Liver (tissue), 9 donors: Measurements from ENCODE around the gene ANKRD6. TPM values are rescaled to one million over a fixed set of nuclear protein-coding genes. Genes with fewer than 3 reads are reported as not detected.

Experiments
- DNase-seq: peaks from one replicate; pipeline ENCODE4 v3.0.0-alpha.2; 2017; ENCODE audit warnings: low spot score
- H3K27ac ChIP-seq, 2 donors: one replicate each; pipeline ENCODE4 v1.7.0; 2013; ENCODE audit warnings: inconsistent platforms in 2 of 2, low read length in 2 of 2, control low read depth in 1 of 2, low read depth in 1 of 2, mild to moderate bottlenecking in 1 of 2
- H3K27me3 ChIP-seq, 4 donors: one replicate each; pipeline versions ENCODE4 v1.6.1 to v1.7.0; 2013; ENCODE audit warnings: low read length in 3 of 4, inconsistent platforms in 1 of 4, mild to moderate bottlenecking in 1 of 4, moderate library complexity in 1 of 4; ENCODE audit not compliant: control insufficient read depth in 4 of 4, insufficient read depth in 4 of 4
- H3K36me3 ChIP-seq, 4 donors: one replicate each; pipeline versions ENCODE4 v1.6.1 to v1.7.0; 2013; ENCODE audit warnings: low read length in 3 of 4, mild to moderate bottlenecking in 3 of 4, low read depth in 1 of 4, moderate library complexity in 1 of 4; ENCODE audit not compliant: control insufficient read depth in 4 of 4, insufficient read depth in 3 of 4
- H3K4me1 ChIP-seq, 4 donors: one replicate each; pipeline versions ENCODE4 v1.6.1 to v1.7.0; 2013; ENCODE audit warnings: low read length in 3 of 4, mild to moderate bottlenecking in 3 of 4, moderate library complexity in 1 of 4; ENCODE audit not compliant: control insufficient read depth in 4 of 4, insufficient read depth in 4 of 4
- H3K4me3 ChIP-seq, 3 donors: one replicate each; pipeline versions ENCODE4 v1.6.1 to v1.7.0; 2013; ENCODE audit warnings: low read length in 3 of 3, control low read depth in 1 of 3, low read depth in 1 of 3, mild to moderate bottlenecking in 1 of 3
- H3K9ac ChIP-seq, 2 donors: one replicate each; pipeline ENCODE4 v1.7.0; 2013; ENCODE audit warnings: low read length in 2 of 2, mild to moderate bottlenecking in 2 of 2, moderate library complexity in 2 of 2, control low read depth in 1 of 2, low read depth in 1 of 2
- H3K9me3 ChIP-seq, 4 donors: one replicate each; pipeline versions ENCODE4 v1.6.1 to v1.7.0; 2013; ENCODE audit warnings: low read length in 3 of 4; ENCODE audit not compliant: control insufficient read depth in 4 of 4
- EGR1 ChIP-seq, 2 donors: IDR thresholded peaks; 2 replicates each; pipeline ENCODE4 v1.6.1; 2016 to 2018; ENCODE audit warnings: antibody characterized with exemption in 2 of 2, low read depth in 2 of 2
- FOXA1 ChIP-seq: IDR thresholded peaks from 2 replicates; pipeline ENCODE4 v1.6.1; 2016; ENCODE audit warnings: antibody characterized with exemption
- FOXA2 ChIP-seq: IDR thresholded peaks from 2 replicates; pipeline ENCODE4 v1.6.1; 2016; ENCODE audit warnings: antibody characterized with exemption
- GABPA ChIP-seq, 2 donors: IDR thresholded peaks in 1 of 2; conservative IDR thresholded peaks in 1 of 2; 2 replicates each; pipeline ENCODE4 v1.6.1; 2016; ENCODE audit warnings: antibody characterized with exemption in 2 of 2, mild to moderate bottlenecking in 1 of 2, moderate library complexity in 1 of 2
- HNF4A ChIP-seq, 2 donors: conservative IDR thresholded peaks; 2 replicates each; pipeline ENCODE4 v1.6.1; 2016; ENCODE audit warnings: antibody characterized with exemption in 2 of 2, mild to moderate bottlenecking in 2 of 2
- HNF4G ChIP-seq: IDR thresholded peaks from 2 replicates; pipeline ENCODE4 v1.6.1; 2016; ENCODE audit warnings: antibody characterized with exemption
- JUND ChIP-seq, 2 donors: IDR thresholded peaks; 2 replicates each; pipeline ENCODE4 v1.6.1; 2016; ENCODE audit warnings: antibody characterized with exemption in 2 of 2
- RXRA ChIP-seq, 2 donors: IDR thresholded peaks; 2 replicates each; pipeline ENCODE4 v1.6.1; 2017 to 2018; ENCODE audit warnings: antibody characterized with exemption in 2 of 2, mild to moderate bottlenecking in 1 of 2
- SP1 ChIP-seq: IDR thresholded peaks from 2 replicates; pipeline ENCODE4 v1.6.1; 2018; ENCODE audit warnings: antibody characterized with exemption, mild to moderate bottlenecking
- TAF1 ChIP-seq: conservative IDR thresholded peaks from 2 replicates; pipeline ENCODE4 v1.6.1; 2016; ENCODE audit warnings: antibody characterized with exemption, mild to moderate bottlenecking
- YY1 ChIP-seq: IDR thresholded peaks from 2 replicates; pipeline ENCODE4 v1.6.1; 2016; ENCODE audit warnings: antibody characterized with exemption, mild to moderate bottlenecking
- WGBS: extraction: QIAGEN DNeasy Blood & Tissue Kit; methylation state at CpG from one replicate; pipeline ENCODE4 v1.1.7; 2013; 5-methylcytosine and 5-hydroxymethylcytosine counted together
- polyA plus RNA-seq, 2 donors: library from polyadenylated mRNA; stranded (reverse) in 1 of 2; unstranded in 1 of 2; fragments of 200-250 nt in 1 of 2; fragments of >200 nt in 1 of 2; fragmentation: Nextera tagmentation in 1 of 2; extraction: Ambion mirVana in 1 of 2; gene quantifications; one replicate each; pipeline versions ENCODE4 v1.2.1 to v1.2.3, GENCODE V29; 2013 to 2015
- total RNA-seq, 2 donors: library from RNA; depleted of rRNA; stranded (reverse); fragments of >200 nt; gene quantifications; one replicate each; pipeline ENCODE4 v1.2.3, GENCODE V29; 2014
- TF ChIP-seq, protein P1 (sequence below): IDR thresholded peaks from 2 replicates; pipeline ENCODE4 v1.6.1; 2016; ENCODE audit warnings: antibody characterized with exemption
- TF ChIP-seq, protein P2 (sequence below): fragments of 150-350 bp; IDR thresholded peaks from 2 replicates; pipeline ENCODE4 v1.5.1; 2017; ENCODE audit warnings: improper control_type of control experiment, low read depth, low read length; ENCODE audit not compliant: missing input control
- TF ChIP-seq, protein P3 (sequence below): IDR thresholded peaks from 2 replicates; pipeline ENCODE4 v1.6.1; 2016; ENCODE audit warnings: antibody characterized with exemption
- TF ChIP-seq, protein P4 (sequence below): IDR thresholded peaks from 2 replicates; pipeline ENCODE4 v1.6.1; 2016; ENCODE audit warnings: antibody characterized with exemption, mild to moderate bottlenecking
- donor health status: healthy.
- donor health status: healthy.
- donor health status: healthy.
- donor health status: healthy.
- donor health status: healthy.

Gene ANKRD6
- total and polyA plus RNA-seq, 4 donors, result 2.9 to 9.2 (median 3.8) TPM

DNA sequence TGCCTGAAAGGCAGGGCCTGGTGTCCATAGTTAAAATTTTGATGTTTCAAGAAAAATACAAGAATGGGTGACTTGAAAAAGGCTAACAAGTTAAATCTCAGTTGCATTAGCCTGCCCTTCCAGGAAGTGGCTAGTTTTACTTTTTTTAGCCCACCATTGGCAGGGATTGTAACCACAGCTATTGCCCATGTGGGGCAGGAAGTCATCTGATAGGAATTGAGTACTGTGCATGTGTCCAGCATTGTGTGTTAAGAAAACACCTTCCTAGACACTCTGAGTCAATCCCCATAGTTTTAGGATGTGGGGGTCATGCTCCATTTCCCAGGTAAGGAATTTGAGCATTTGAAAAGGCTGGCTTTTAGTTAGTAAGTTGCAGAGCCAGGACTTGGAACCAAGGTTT, 178.7 kb downstream of the ANKRD6 start:
- H3K4me3 ChIP-seq, result no peak overlapping the region
- H3K27me3 ChIP-seq, result no peaks in the 10 kb centered on the region
- no peak overlapping the region for H3K27ac ChIP-seq
- H3K9me3 ChIP-seq, result no peaks in the 10 kb centered on the region
- no peak overlapping the region for H3K9ac ChIP-seq
- no peaks in the 10 kb centered on the region for H3K4me1 ChIP-seq
- no peak for DNase-seq
- peaks cover 0 to 4% (median 0%) of the 10 kb centered on the region in 4 donors for H3K36me3 ChIP-seq
- TF ChIP-seq, protein P1, sequence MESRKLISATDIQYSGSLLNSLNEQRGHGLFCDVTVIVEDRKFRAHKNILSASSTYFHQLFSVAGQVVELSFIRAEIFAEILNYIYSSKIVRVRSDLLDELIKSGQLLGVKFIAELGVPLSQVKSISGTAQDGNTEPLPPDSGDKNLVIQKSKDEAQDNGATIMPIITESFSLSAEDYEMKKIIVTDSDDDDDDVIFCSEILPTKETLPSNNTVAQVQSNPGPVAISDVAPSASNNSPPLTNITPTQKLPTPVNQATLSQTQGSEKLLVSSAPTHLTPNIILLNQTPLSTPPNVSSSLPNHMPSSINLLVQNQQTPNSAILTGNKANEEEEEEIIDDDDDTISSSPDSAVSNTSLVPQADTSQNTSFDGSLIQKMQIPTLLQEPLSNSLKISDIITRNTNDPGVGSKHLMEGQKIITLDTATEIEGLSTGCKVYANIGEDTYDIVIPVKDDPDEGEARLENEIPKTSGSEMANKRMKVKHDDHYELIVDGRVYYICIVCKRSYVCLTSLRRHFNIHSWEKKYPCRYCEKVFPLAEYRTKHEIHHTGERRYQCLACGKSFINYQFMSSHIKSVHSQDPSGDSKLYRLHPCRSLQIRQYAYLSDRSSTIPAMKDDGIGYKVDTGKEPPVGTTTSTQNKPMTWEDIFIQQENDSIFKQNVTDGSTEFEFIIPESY, result no peak
- TF ChIP-seq HNF4G, result no peak
- TF ChIP-seq, protein P2, sequence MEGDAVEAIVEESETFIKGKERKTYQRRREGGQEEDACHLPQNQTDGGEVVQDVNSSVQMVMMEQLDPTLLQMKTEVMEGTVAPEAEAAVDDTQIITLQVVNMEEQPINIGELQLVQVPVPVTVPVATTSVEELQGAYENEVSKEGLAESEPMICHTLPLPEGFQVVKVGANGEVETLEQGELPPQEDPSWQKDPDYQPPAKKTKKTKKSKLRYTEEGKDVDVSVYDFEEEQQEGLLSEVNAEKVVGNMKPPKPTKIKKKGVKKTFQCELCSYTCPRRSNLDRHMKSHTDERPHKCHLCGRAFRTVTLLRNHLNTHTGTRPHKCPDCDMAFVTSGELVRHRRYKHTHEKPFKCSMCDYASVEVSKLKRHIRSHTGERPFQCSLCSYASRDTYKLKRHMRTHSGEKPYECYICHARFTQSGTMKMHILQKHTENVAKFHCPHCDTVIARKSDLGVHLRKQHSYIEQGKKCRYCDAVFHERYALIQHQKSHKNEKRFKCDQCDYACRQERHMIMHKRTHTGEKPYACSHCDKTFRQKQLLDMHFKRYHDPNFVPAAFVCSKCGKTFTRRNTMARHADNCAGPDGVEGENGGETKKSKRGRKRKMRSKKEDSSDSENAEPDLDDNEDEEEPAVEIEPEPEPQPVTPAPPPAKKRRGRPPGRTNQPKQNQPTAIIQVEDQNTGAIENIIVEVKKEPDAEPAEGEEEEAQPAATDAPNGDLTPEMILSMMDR, result no peak
- TF ChIP-seq, protein P3, sequence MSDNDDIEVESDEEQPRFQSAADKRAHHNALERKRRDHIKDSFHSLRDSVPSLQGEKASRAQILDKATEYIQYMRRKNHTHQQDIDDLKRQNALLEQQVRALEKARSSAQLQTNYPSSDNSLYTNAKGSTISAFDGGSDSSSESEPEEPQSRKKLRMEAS, result no peak
- no peak for TF ChIP-seq TAF1
- TF ChIP-seq YY1, result no peak
- TF ChIP-seq GABPA (IDR thresholded peaks at IDR 0.05 in 1 of 2, conservative IDR thresholded peaks at IDR 0.05 in 1 of 2), result no peak
- no peak for TF ChIP-seq FOXA1
- no peak for TF ChIP-seq EGR1 (IDR thresholded peaks at IDR 0.05; ENCODE audit: low read depth in 2 of 2)

DNA sequence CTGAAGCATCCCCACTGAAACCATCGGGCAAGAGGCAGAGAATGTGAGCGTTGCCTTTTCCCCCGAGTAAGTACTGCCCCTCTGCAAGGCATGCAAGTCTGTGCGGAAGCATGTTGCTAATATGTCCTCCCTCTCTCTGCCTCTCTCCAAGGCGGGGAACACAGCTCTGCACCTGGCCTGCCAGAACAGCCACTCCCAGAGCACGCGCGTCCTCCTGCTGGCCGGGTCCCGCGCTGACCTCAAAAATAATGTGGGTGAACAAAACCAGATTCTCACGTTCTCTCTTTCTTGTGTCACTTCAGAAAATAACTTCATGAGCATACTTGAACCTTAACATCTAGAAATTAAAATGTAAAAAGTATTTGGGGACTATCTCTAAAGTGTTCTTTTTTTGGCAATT, 179.2 kb downstream of the ANKRD6 start:
- DNase-seq, result no peak
- Histone ChIP-seq H3K27ac (no peak overlapping the region), H3K4me1 (no peaks in the 10 kb centered on the region), H3K9me3 (no peaks in the 10 kb centered on the region), H3K36me3 (peaks cover 0 to 4% (median 0%) of the 10 kb centered on the region in 4 donors), H3K27me3 (no peaks in the 10 kb centered on the region), H3K4me3 (no peak overlapping the region), H3K9ac (no peak overlapping the region)
- WGBS, result 95% methylated on average over 12 of the region's 12 CpGs
- no peak for TF ChIP-seq RXRA (IDR thresholded peaks at IDR 0.05)
- no peak for TF ChIP-seq GABPA (IDR thresholded peaks at IDR 0.05 in 1 of 2, conservative IDR thresholded peaks at IDR 0.05 in 1 of 2)
- TF ChIP-seq, protein P3, result no peak
- TF ChIP-seq TAF1, result no peak
- TF ChIP-seq SP1, result no peak
- no peak for TF ChIP-seq FOXA2
- TF ChIP-seq, protein P4, sequence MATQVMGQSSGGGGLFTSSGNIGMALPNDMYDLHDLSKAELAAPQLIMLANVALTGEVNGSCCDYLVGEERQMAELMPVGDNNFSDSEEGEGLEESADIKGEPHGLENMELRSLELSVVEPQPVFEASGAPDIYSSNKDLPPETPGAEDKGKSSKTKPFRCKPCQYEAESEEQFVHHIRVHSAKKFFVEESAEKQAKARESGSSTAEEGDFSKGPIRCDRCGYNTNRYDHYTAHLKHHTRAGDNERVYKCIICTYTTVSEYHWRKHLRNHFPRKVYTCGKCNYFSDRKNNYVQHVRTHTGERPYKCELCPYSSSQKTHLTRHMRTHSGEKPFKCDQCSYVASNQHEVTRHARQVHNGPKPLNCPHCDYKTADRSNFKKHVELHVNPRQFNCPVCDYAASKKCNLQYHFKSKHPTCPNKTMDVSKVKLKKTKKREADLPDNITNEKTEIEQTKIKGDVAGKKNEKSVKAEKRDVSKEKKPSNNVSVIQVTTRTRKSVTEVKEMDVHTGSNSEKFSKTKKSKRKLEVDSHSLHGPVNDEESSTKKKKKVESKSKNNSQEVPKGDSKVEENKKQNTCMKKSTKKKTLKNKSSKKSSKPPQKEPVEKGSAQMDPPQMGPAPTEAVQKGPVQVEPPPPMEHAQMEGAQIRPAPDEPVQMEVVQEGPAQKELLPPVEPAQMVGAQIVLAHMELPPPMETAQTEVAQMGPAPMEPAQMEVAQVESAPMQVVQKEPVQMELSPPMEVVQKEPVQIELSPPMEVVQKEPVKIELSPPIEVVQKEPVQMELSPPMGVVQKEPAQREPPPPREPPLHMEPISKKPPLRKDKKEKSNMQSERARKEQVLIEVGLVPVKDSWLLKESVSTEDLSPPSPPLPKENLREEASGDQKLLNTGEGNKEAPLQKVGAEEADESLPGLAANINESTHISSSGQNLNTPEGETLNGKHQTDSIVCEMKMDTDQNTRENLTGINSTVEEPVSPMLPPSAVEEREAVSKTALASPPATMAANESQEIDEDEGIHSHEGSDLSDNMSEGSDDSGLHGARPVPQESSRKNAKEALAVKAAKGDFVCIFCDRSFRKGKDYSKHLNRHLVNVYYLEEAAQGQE, result no peak
- TF ChIP-seq FOXA1, result no peak
- TF ChIP-seq, protein P2, result no peak
- TF ChIP-seq, protein P1, result no peak
- TF ChIP-seq JUND (IDR thresholded peaks at IDR 0.05), result no peak
- TF ChIP-seq HNF4A (conservative IDR thresholded peaks at IDR 0.05), result no peak
- TF ChIP-seq YY1, result no peak
